CD14-positive monocyte (primary cell): ENCODE measurements around the gene HOXD12. TPM values are rescaled to one million over a fixed set of nuclear protein-coding genes. Genes with fewer than 3 reads are reported as not detected.

Source experiments
- DNase-seq, 3 donors: peaks; one replicate each; pipeline ENCODE4 v3.0.0-alpha.2; 2011 to 2022
- H2AFZ ChIP-seq: 2 replicates; pipeline ENCODE4 v1.6.0; 2012; ENCODE audit warnings: mild to moderate bottlenecking, low read depth, low read length, inconsistent platforms; ENCODE audit not compliant: insufficient read depth, poor library complexity, severe bottlenecking
- H3K27ac ChIP-seq, 2 donors: 1 replicate in 1 of 2; 2 replicates in 1 of 2; pipeline ENCODE4 v1.5.1; 2012 to 2013; ENCODE audit warnings: low read length in 2 of 2, control low read depth in 1 of 2, inconsistent platforms in 1 of 2, low read depth in 1 of 2, mild to moderate bottlenecking in 1 of 2
- H3K27me3 ChIP-seq, 2 donors: one replicate each; pipeline versions ENCODE4 v1.6.0 to v1.6.1; 2011 to 2013; ENCODE audit warnings: low read length in 2 of 2; ENCODE audit not compliant: control insufficient read depth in 2 of 2, insufficient read depth in 2 of 2
- H3K36me3 ChIP-seq, 2 donors: replicated peaks in 1 of 2; 1 replicate in 1 of 2; 2 replicates in 1 of 2; pipeline versions ENCODE4 v1.5.1 to v1.6.1; 2012 to 2013; ENCODE audit warnings: low read length in 2 of 2, control low read depth in 1 of 2, inconsistent platforms in 1 of 2, mild to moderate bottlenecking in 1 of 2; ENCODE audit not compliant: insufficient read depth in 2 of 2, control insufficient read depth in 1 of 2
- H3K4me1 ChIP-seq, 2 donors: 1 replicate in 1 of 2; 2 replicates in 1 of 2; pipeline versions ENCODE4 v1.5.1 to v1.6.1; 2012 to 2013; ENCODE audit warnings: low read length in 2 of 2, control low read depth in 1 of 2, inconsistent platforms in 1 of 2, mild to moderate bottlenecking in 1 of 2, moderate library complexity in 1 of 2; ENCODE audit not compliant: insufficient read depth in 2 of 2, control insufficient read depth in 1 of 2
- H3K4me2 ChIP-seq: replicated peaks from 2 replicates; pipeline ENCODE3; 2012; ENCODE audit warnings: low read length, moderate library complexity, mild to moderate bottlenecking; ENCODE audit not compliant: poor library complexity, severe bottlenecking; ENCODE audit errors: extremely low read depth
- H3K4me3 ChIP-seq, 3 experiments: fragments of 200-600 bp in 1 of 3; sonication (generic) in 1 of 3; replicated peaks in 1 of 3; 1 replicate in 2 of 3; 2 replicates in 1 of 3; pipeline ENCODE4 v1.5.1; 2011 to 2013; ENCODE audit warnings: low read length in 3 of 3, mild to moderate bottlenecking in 3 of 3, control low read depth in 2 of 3, low read depth in 2 of 3, inconsistent platforms in 1 of 3, moderate library complexity in 1 of 3
- H3K79me2 ChIP-seq: 2 replicates; pipeline ENCODE4 v1.6.0; 2012; ENCODE audit warnings: mild to moderate bottlenecking, control low read depth, inconsistent platforms, low read length, moderate library complexity; ENCODE audit not compliant: insufficient read depth
- H3K9ac ChIP-seq: 2 replicates; pipeline ENCODE4 v1.6.0; 2017; ENCODE audit warnings: low read length, mild to moderate bottlenecking; ENCODE audit not compliant: insufficient read depth, poor library complexity, severe bottlenecking
- H3K9me3 ChIP-seq, 2 donors: replicated peaks in 1 of 2; 1 replicate in 1 of 2; 2 replicates in 1 of 2; pipeline versions ENCODE4 v1.5.1 to v1.6.1; 2012 to 2013; ENCODE audit warnings: low read length in 2 of 2, control low read depth in 1 of 2; ENCODE audit not compliant: control insufficient read depth in 1 of 2, insufficient read depth in 1 of 2
- H4K20me1 ChIP-seq: 2 replicates; pipeline ENCODE4 v1.6.0; 2012; ENCODE audit warnings: mild to moderate bottlenecking, low read length, control low read depth, moderate library complexity; ENCODE audit not compliant: insufficient read depth
- H3K27ac Mint-ChIP-seq, 7 donors: one replicate each; pipeline ENCODE4 v1.8.0; 2020; ENCODE audit warnings: mild to moderate bottlenecking in 7 of 7, mixed read lengths in 7 of 7, moderate library complexity in 6 of 7, inconsistent platforms in 2 of 7
- H3K27me3 Mint-ChIP-seq, 3 donors: one replicate each; pipeline ENCODE4 v1.8.0; 2021 to 2022; ENCODE audit warnings: low read depth in 3 of 3, mild to moderate bottlenecking in 3 of 3, mixed read lengths in 3 of 3, moderate library complexity in 3 of 3, inconsistent platforms in 1 of 3
- H3K36me3 Mint-ChIP-seq, 2 donors: one replicate each; pipeline ENCODE4 v1.8.0; 2020; ENCODE audit warnings: mixed read lengths in 2 of 2, inconsistent platforms in 1 of 2, mild to moderate bottlenecking in 1 of 2
- H3K4me1 Mint-ChIP-seq: one replicate; pipeline ENCODE4 v1.8.0; 2020; ENCODE audit warnings: mild to moderate bottlenecking, mixed read lengths
- H3K4me3 Mint-ChIP-seq, 2 donors: one replicate each; pipeline ENCODE4 v1.8.0; 2020; ENCODE audit warnings: mild to moderate bottlenecking in 2 of 2, mixed read lengths in 2 of 2, moderate library complexity in 1 of 2
- H3K9me3 Mint-ChIP-seq, 7 donors: one replicate each; pipeline ENCODE4 v1.8.0; 2020 to 2022; ENCODE audit warnings: mixed read lengths in 7 of 7, mild to moderate bottlenecking in 6 of 7, moderate library complexity in 6 of 7, inconsistent platforms in 2 of 7
- WGBS: methylation state at CpG from one replicate; pipeline ENCODE4 v1.1.5; 2013; ENCODE audit warnings: missing lambda C conversion rate; ENCODE audit not compliant: insufficient coverage; 5-methylcytosine and 5-hydroxymethylcytosine counted together
- intact Hi-C, 2 donors: fragments of 100-400 bp; cut with micrococcal nuclease; formaldehyde crosslinking; loops; one replicate each; pipeline versions ENCODE4 v1.15.0 to v1.15.1; 2023
- polyA plus RNA-seq, 3 donors: library from polyadenylated mRNA; depleted of rRNA in 1 of 3; unstranded in 2 of 3; stranded (reverse) in 1 of 3; fragments of 300-500 nt in 2 of 3; fragments of >200 nt in 1 of 3; fragmentation: Illumina TruSeq in 2 of 3; gene quantifications; 1 replicate in 2 of 3; 2 replicates in 1 of 3; pipeline ENCODE4 v1.2.3, GENCODE V29; 2012 to 2021
- TF ChIP-seq, protein P1 (sequence below): fragments of 200-600 bp; IDR thresholded peaks from one replicate; pipeline ENCODE4 v1.8.0; 2022; ENCODE audit warnings: antibody characterized with exemption, mild to moderate bottlenecking

The HOXD12 gene
- polyA plus RNA-seq, 3 donors: not detected

DNA sequence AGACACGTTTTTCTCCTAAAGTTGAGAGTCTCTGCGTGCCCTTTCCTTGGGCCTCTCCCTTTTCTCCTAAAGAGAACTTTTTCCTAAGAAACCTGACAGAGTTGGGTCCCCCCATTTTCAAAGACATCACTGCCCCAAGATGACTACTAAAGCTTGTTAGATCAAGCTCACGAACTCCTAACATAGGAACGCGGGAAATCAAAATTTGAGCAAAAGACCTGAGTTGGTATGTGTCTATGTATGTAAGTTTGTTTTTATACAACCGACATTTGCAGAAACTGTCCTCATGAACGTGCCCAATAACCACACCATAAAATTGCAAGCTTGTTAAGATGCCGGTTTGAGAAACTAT, 5.7 kb upstream of the HOXD12 start:
- Histone ChIP-seq H3K4me1 (peaks cover 18 to 28% of the 10 kb centered on the region in 2 donors), H4K20me1 (no peaks in the 10 kb centered on the region)
- 0% methylated on average over 2 of the region's 8 CpGs for WGBS

DNA sequence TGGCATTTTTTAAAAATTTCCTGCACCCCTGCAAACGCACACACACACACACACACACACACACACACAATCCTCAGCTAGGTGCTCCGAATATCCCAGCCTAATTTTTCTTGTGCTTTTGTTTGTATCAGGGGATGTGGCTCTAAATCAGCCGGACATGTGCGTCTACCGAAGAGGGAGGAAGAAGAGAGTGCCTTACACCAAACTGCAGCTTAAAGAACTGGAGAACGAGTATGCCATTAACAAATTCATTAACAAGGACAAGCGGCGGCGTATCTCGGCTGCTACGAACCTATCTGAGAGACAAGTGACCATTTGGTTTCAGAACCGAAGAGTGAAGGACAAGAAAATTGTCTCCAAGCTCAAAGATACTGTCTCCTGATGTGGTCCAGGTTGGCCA, 5.2 kb upstream of the HOXD12 start:
- Histone ChIP-seq H3K4me2 (no peak overlapping the region), H3K27ac (no peak overlapping the region), H3K27me3 (peaks cover 93 to 94% of the 10 kb centered on the region in 2 donors), H3K79me2 (no peaks in the 10 kb centered on the region), H3K9me3 (peaks cover 0 to 75% of the 10 kb centered on the region in 2 donors), H2AFZ (no peak overlapping the region), H3K4me1 (peaks cover 18 to 28% of the 10 kb centered on the region in 2 donors), H4K20me1 (no peaks in the 10 kb centered on the region), H3K4me3 (no peak overlapping the region), H3K36me3 (no peaks in the 10 kb centered on the region), H3K9ac (no peak overlapping the region)
- peak overlapping the region in 1 of 2 donors; percentile 67 for H3K4me3 Mint-ChIP-seq
- H3K27ac Mint-ChIP-seq: no peak overlapping the region
- peaks cover 33% of the 10 kb centered on the region for H3K4me1 Mint-ChIP-seq
- H3K9me3 Mint-ChIP-seq: peaks cover 0 to 40% (median 27%) of the 10 kb centered on the region in 7 donors
- 5% methylated on average over 5 of the region's 12 CpGs for WGBS
- no peak for DNase-seq
- H3K27me3 Mint-ChIP-seq: peaks cover 92 to 97% (median 95%) of the 10 kb centered on the region in 3 donors
- H3K36me3 Mint-ChIP-seq: peaks cover 0 to 8% of the 10 kb centered on the region in 2 donors
- intact Hi-C loops: loop anchor here (10.0 kb wide), 2 partner anchors 410 to 1760 kb away; partner anchors contain the start of gene SP9 (in 1 of the 2)
- TF ChIP-seq, protein P1, sequence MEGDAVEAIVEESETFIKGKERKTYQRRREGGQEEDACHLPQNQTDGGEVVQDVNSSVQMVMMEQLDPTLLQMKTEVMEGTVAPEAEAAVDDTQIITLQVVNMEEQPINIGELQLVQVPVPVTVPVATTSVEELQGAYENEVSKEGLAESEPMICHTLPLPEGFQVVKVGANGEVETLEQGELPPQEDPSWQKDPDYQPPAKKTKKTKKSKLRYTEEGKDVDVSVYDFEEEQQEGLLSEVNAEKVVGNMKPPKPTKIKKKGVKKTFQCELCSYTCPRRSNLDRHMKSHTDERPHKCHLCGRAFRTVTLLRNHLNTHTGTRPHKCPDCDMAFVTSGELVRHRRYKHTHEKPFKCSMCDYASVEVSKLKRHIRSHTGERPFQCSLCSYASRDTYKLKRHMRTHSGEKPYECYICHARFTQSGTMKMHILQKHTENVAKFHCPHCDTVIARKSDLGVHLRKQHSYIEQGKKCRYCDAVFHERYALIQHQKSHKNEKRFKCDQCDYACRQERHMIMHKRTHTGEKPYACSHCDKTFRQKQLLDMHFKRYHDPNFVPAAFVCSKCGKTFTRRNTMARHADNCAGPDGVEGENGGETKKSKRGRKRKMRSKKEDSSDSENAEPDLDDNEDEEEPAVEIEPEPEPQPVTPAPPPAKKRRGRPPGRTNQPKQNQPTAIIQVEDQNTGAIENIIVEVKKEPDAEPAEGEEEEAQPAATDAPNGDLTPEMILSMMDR: no peak

More for the DNA sequence above, 5.7 kb upstream of the HOXD12 start:
- Histone ChIP-seq H3K79me2 (no peaks in the 10 kb centered on the region), H3K27ac (no peak overlapping the region), H3K9me3 (peaks cover 0 to 75% of the 10 kb centered on the region in 2 donors), H3K27me3 (peaks cover 93 to 94% of the 10 kb centered on the region in 2 donors), H3K36me3 (no peaks in the 10 kb centered on the region), H3K4me2 (no peak overlapping the region), H3K4me3 (no peak overlapping the region), H2AFZ (no peak overlapping the region), H3K9ac (no peak overlapping the region)
- peaks cover 0 to 10% of the 10 kb centered on the region in 2 donors for H3K36me3 Mint-ChIP-seq
- intact Hi-C loops: loop anchor here (10.0 kb wide), 2 partner anchors 409 to 1759 kb away; partner anchors contain the start of gene SP9 (in 1 of the 2)
- no peak overlapping the region for H3K27ac Mint-ChIP-seq
- H3K4me3 Mint-ChIP-seq: peak overlapping the region in 1 of 2 donors; percentile 67
- H3K9me3 Mint-ChIP-seq: peaks cover 0 to 36% (median 25%) of the 10 kb centered on the region in 7 donors
- no peak for DNase-seq
- TF ChIP-seq, protein P1: no peak
- peaks cover 33% of the 10 kb centered on the region for H3K4me1 Mint-ChIP-seq
- H3K27me3 Mint-ChIP-seq: peaks cover 92 to 97% (median 95%) of the 10 kb centered on the region in 3 donors
